ENCODE data around the gene LRRC8B.

DNA sequence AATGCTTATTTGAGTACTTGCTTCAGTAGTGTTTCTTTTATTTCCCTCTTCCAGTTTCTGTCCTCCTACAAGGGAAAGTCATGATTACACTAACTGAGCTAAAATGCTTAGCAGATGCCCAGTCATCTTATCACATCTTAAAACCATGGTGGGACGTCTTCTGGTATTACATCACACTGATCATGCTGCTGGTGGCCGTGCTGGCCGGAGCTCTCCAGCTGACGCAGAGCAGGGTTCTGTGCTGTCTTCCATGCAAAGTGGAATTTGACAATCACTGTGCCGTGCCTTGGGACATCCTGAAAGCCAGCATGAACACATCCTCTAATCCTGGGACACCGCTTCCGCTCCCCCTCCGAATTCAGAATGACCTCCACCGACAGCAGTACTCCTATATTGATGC, 57.9 kb downstream of the LRRC8B start:
- TF ChIP-seq, protein P1, sequence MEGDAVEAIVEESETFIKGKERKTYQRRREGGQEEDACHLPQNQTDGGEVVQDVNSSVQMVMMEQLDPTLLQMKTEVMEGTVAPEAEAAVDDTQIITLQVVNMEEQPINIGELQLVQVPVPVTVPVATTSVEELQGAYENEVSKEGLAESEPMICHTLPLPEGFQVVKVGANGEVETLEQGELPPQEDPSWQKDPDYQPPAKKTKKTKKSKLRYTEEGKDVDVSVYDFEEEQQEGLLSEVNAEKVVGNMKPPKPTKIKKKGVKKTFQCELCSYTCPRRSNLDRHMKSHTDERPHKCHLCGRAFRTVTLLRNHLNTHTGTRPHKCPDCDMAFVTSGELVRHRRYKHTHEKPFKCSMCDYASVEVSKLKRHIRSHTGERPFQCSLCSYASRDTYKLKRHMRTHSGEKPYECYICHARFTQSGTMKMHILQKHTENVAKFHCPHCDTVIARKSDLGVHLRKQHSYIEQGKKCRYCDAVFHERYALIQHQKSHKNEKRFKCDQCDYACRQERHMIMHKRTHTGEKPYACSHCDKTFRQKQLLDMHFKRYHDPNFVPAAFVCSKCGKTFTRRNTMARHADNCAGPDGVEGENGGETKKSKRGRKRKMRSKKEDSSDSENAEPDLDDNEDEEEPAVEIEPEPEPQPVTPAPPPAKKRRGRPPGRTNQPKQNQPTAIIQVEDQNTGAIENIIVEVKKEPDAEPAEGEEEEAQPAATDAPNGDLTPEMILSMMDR (IDR thresholded peaks at IDR 0.05; ENCODE audit: poor library complexity), result no peak
- TF ChIP-seq EZH2 (IDR thresholded peaks at IDR 0.05; ENCODE audit: borderline replicate concordance) (no peak), EZH2phosphoT487 (IDR thresholded peaks at IDR 0.05; ENCODE audit: low read depth, severe bottlenecking, unreplicated experiment) (no peak)

Measured in hepatocyte (in vitro differentiated cells).